ENCODE results near the gene NKX6-2. TPM values are rescaled to one million over a fixed set of nuclear protein-coding genes. Genes with fewer than 3 reads are reported as not detected.
"Not testable (repeated sequence)": the region's sequence is repeated elsewhere in the genome, so short reads cannot be mapped to it uniquely, and the experiment has no call there.

NKX6-2 gene
- total RNA-seq, 4 donors from 2014 or later: not detected

DNA sequence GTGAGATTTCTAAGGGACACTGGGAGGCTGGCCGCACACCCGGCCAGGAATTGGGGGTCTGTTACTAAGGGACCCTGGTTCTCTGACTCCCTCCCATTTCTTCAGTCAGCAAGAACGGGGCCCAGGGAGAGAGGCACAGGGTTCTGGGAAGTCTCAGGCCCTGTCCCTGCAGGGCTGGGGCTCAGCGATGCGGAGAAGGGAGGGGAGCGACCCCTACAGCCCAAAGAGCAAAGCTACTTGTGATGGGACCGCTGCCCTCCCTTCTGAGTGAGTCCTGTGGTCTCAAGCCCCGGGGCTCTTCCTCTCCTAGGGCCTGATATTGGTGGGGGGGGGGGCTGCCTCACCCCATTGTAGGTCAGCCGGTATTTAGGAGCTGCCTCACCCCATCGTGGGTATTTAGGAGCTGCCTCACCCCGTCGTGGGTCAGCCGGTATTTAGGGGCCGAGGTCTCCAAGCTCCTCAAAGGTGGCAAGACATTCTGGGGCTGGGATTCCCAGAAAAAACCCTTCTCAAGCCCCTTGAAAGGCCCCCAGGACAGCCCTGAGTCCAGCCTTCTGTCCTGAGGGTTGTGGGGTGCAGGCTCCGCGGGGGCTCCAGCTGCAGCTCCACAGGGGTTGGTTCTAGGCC lies 16.9 kb upstream of the NKX6-2 start:
- Histone ChIP-seq H3K27me3 (no peaks in the 10 kb centered on the region), H3K27ac (no peak overlapping the region), H3K36me3 (no peaks in the 10 kb centered on the region), H3K4me1 (no peaks in the 10 kb centered on the region), H3K4me3 (replicated peaks in 1 of 3) (no peak overlapping the region), H3K9me3 (no peaks in the 10 kb centered on the region)
- no peak for DNase-seq
- TF ChIP-seq, protein P1, sequence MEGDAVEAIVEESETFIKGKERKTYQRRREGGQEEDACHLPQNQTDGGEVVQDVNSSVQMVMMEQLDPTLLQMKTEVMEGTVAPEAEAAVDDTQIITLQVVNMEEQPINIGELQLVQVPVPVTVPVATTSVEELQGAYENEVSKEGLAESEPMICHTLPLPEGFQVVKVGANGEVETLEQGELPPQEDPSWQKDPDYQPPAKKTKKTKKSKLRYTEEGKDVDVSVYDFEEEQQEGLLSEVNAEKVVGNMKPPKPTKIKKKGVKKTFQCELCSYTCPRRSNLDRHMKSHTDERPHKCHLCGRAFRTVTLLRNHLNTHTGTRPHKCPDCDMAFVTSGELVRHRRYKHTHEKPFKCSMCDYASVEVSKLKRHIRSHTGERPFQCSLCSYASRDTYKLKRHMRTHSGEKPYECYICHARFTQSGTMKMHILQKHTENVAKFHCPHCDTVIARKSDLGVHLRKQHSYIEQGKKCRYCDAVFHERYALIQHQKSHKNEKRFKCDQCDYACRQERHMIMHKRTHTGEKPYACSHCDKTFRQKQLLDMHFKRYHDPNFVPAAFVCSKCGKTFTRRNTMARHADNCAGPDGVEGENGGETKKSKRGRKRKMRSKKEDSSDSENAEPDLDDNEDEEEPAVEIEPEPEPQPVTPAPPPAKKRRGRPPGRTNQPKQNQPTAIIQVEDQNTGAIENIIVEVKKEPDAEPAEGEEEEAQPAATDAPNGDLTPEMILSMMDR (IDR thresholded peaks at IDR 0.05): no peak
- TF ChIP-seq POLR2A (IDR thresholded peaks at IDR 0.05): no peak
- intact Hi-C loops (cut with DNase I): no loop called here
- 78% methylated on average over 16 of the region's 16 CpGs; no CpG with 5 or more reads in 1 of the 2 donors for WGBS, 2 donors

DNA sequence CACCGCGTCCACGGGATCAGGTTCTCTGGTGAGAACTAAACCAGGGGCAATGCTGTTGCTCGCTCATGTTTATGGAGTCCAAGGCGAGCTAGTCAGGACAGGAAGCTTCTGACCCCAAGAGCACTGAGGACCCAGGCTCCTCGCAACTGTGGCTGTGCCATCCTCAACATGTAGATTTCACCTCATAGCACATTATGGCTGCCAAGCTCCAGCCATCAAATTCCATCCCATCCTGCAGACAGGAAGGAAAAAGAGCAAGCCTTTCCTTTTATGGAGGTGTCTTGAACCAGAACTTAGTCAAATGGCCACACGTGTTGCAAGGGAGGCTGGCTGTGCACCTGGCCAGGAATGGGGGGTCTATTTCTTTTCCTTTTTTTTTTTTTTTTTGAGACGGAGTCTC lies 16.1 kb upstream of the NKX6-2 start:
- no peak overlapping the region for H3K27ac ChIP-seq
- no peaks in the 10 kb centered on the region for H3K4me1 ChIP-seq
- no peaks in the 10 kb centered on the region for H3K36me3 ChIP-seq
- DNase-seq: no peak
- H3K9me3 ChIP-seq: no peaks in the 10 kb centered on the region
- 84 to 92% methylated on average over 8 of the region's 8 CpGs for WGBS, 2 donors
- no peaks in the 10 kb centered on the region for H3K27me3 ChIP-seq
- H3K4me3 ChIP-seq (replicated peaks in 1 of 3): no peak overlapping the region
- TF ChIP-seq POLR2A (IDR thresholded peaks at IDR 0.05): no peak
- TF ChIP-seq, protein P1 (IDR thresholded peaks at IDR 0.05): no peak
- intact Hi-C loops (cut with DNase I): no loop called here

DNA sequence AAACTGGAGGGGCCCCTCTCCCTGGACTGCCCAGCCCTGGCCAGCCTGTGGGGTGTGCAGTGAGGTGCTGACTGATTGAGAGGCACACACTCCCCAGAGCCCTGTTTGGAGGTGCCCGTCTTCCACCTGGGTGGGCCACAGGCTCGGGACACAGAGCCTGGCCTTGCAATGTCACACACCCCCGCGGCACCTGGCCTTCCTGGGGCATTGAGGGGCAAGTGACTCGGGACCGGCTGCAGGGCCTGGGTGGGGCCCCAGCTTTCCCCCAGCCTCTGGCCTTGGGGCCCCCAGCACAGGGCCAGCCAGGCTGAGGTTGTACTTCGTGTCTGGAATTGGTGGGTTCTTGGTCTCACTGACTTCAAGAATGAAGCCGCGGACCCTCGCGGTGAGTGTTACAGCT lies 13.9 kb upstream of the NKX6-2 start:
- 75 to 95% methylated on average over 6 to 9 of the region's 11 CpGs for WGBS, 2 donors
- H3K36me3 ChIP-seq: no peaks in the 10 kb centered on the region
- no peak overlapping the region for H3K4me3 ChIP-seq (replicated peaks in 1 of 3)
- H3K4me1 ChIP-seq: no peaks in the 10 kb centered on the region
- no peaks in the 10 kb centered on the region for H3K27me3 ChIP-seq
- intact Hi-C loops (cut with DNase I): no loop called here
- no peaks in the 10 kb centered on the region for H3K9me3 ChIP-seq
- TF ChIP-seq, protein P1 (IDR thresholded peaks at IDR 0.05): no peak
- TF ChIP-seq POLR2A (IDR thresholded peaks at IDR 0.05): no peak
- no peak for DNase-seq
- no peak overlapping the region for H3K27ac ChIP-seq

DNA sequence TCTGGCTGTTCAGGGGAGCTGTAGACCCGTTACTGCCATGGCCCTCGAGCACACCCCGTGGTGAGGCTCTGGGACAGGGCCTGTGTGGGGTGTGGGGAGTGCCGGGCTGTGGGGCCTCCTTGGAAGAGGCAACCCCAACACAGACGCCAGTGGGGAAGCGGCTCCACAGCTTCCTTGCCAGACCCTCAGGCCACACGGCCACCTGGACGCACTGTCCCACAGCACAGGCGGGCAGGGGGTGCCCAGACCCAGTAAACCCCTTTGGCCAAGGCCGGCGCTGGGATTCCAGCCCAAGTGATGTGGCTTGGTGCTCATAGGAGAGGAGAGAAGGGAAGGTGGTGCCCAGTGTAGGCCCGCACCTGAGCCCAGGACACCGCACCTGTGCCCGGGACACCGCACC lies 12.9 kb upstream of the NKX6-2 start:
- H3K27me3 ChIP-seq: no peaks in the 10 kb centered on the region
- WGBS, 2 donors: 89 to 100% methylated on average over 3 to 10 of the region's 15 CpGs
- no peak overlapping the region for H3K27ac ChIP-seq
- intact Hi-C loops (cut with DNase I): no loop called here
- no peak for DNase-seq
- H3K9me3 ChIP-seq: no peaks in the 10 kb centered on the region
- no peak overlapping the region for H3K4me3 ChIP-seq (replicated peaks in 1 of 3)
- no peaks in the 10 kb centered on the region for H3K4me1 ChIP-seq
- TF ChIP-seq, protein P1 (IDR thresholded peaks at IDR 0.05): no peak
- TF ChIP-seq POLR2A (IDR thresholded peaks at IDR 0.05): no peak
- H3K36me3 ChIP-seq: no peaks in the 10 kb centered on the region

DNA sequence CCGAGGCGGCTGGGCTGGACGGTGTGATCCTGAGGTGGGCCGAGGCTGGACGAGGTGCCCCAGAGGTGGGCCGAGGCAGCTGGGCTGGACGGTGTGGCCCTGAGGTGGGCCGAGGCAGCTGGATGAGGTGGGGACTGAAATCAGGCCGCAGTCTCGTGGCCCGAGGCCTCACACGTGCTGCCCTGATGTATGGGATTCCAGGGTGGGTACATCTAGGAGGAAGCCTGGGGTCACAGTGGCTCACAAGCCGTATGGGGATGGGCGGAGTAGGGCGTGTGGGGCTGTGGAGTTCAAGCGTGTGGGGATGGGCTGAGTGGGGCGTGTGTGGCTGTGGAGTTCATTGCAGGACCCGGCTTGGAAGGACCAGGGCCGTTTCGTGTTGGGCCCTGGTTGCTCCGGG lies 12.5 kb upstream of the NKX6-2 start:
- no peak overlapping the region for H3K4me3 ChIP-seq (replicated peaks in 1 of 3)
- DNase-seq: no peak
- intact Hi-C loops (cut with DNase I): no loop called here
- H3K9me3 ChIP-seq: no peaks in the 10 kb centered on the region
- TF ChIP-seq, protein P1 (IDR thresholded peaks at IDR 0.05): no peak
- TF ChIP-seq POLR2A (IDR thresholded peaks at IDR 0.05): no peak
- 87 to 91% methylated on average over 12 to 14 of the region's 21 CpGs for WGBS, 2 donors
- no peak overlapping the region for H3K27ac ChIP-seq
- H3K27me3 ChIP-seq: no peaks in the 10 kb centered on the region
- H3K36me3 ChIP-seq: no peaks in the 10 kb centered on the region
- no peaks in the 10 kb centered on the region for H3K4me1 ChIP-seq

DNA sequence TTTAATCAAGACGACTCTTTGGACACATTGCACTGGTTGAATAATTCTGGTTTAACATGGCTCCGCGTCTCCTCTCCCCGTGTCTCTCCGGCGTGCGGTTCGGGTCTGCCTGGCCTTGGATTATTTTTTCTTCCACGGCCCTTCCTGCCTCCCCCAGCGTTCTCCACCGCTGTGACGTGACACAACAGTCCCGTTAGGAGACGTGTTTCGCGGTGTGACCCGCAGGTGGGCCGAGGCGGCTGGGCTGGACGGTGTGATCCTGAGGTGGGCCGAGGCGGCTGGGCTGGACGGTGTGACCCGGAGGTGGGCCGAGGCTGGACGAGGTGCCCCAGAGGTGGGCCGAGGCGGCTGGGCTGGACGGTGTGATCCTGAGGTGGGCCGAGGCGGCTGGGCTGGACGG lies 12.0 kb upstream of the NKX6-2 start:
- intact Hi-C loops (cut with DNase I); DNase-seq; H3K36me3 ChIP-seq; H3K4me3 ChIP-seq (replicated peaks in 1 of 3); H3K9me3 ChIP-seq; H3K27ac ChIP-seq; H3K27me3 ChIP-seq; H3K4me1 ChIP-seq: not testable (repeated sequence)
- WGBS, 2 donors: 92% methylated on average over 18 to 28 of the region's 32 CpGs

Data from thyroid gland (tissue), 4 donors.